ENCODE results near the gene FAIM2.

DNA sequence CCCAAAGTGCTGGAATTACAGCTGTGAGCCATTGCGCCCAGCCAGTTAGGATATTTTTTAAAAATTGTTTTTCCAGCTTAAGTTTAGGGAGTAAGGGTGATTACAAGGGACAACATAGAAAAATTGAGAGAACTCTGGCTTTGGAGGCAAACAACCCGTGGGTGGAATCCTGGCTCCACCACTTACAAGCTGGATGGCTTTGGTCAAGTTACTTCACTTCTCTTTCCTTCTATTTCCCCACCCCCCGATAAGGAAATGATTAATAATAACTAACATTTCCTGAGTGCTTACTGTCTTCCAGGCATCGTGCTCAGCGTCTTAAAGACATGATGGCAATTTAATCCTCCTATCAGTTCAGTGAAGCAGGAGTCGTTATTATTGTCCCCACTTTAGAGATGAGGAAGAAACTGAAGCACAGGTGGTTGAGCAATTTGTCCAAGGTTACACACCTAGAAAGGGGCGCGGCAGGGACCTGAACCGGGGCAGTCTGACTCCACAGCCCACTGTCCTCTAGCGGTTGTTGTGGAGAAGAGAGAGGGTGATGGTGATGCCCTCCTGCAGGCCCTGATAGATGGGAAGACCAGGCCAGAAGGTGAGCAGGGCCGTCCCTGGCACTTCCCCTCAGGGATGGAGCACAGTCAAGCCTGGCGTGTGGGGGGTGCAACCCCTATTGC lies 16.7 kb upstream of the FAIM2 start:
- TF ChIP-seq, protein P1, sequence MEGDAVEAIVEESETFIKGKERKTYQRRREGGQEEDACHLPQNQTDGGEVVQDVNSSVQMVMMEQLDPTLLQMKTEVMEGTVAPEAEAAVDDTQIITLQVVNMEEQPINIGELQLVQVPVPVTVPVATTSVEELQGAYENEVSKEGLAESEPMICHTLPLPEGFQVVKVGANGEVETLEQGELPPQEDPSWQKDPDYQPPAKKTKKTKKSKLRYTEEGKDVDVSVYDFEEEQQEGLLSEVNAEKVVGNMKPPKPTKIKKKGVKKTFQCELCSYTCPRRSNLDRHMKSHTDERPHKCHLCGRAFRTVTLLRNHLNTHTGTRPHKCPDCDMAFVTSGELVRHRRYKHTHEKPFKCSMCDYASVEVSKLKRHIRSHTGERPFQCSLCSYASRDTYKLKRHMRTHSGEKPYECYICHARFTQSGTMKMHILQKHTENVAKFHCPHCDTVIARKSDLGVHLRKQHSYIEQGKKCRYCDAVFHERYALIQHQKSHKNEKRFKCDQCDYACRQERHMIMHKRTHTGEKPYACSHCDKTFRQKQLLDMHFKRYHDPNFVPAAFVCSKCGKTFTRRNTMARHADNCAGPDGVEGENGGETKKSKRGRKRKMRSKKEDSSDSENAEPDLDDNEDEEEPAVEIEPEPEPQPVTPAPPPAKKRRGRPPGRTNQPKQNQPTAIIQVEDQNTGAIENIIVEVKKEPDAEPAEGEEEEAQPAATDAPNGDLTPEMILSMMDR (IDR thresholded peaks at IDR 0.05; ENCODE audit: low read depth, low read length), result no peak
- no peak for TF ChIP-seq EZH2phosphoT487 (IDR thresholded peaks at IDR 0.05; ENCODE audit: low read depth)

Measured in OCI-LY3 (cell line).